ENCODE measurements around the gene VPS51.

VPS51 gene

GRCh38 chr11:65077451-65077850 lies 18.6 kb upstream of the VPS51 start:
- DNase-seq = no peak

- peak; percentile 46 for DNase-seq
Measured at GRCh38 chr11:65078151-65078550, 17.9 kb upstream of the VPS51 start.

GRCh38 chr11:65078786-65079342 lies 17.1 kb upstream of the VPS51 start:
- no peak for DNase-seq

DNA sequence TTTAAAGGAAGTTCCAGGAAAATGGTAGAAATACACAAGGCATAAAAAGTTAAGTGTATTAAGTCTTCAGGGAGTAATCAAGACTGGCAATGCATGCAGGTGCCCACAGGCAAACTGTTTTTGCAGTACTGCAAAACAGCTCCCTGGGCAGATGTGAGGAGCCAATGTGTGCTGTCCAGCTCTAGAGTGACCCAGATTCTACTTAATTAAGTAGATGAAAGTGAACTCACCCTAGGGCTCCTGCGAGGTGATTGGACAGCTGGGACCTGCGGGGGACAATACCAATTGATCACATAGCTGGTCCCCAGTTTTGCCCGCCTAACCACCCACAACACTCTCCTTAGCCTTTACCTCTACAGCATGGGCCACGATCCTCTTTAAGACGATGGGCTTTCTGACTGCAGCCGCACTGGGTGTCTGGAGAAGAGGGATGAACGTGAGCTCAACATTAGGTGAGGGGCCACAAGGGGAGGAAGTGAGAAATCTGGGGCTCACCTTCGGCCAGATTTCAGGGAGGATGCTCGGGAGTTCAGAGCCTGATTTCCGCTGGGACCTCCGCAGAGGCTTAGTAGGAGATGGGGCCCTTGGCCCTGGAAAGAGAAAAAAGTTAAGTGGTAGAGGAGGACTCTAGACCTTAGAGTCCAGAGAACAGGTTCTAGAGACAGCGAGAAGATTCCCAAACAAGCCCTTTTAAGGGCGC lies 12.7 kb upstream of the VPS51 start:
- DNase-seq = no peak

DNA sequence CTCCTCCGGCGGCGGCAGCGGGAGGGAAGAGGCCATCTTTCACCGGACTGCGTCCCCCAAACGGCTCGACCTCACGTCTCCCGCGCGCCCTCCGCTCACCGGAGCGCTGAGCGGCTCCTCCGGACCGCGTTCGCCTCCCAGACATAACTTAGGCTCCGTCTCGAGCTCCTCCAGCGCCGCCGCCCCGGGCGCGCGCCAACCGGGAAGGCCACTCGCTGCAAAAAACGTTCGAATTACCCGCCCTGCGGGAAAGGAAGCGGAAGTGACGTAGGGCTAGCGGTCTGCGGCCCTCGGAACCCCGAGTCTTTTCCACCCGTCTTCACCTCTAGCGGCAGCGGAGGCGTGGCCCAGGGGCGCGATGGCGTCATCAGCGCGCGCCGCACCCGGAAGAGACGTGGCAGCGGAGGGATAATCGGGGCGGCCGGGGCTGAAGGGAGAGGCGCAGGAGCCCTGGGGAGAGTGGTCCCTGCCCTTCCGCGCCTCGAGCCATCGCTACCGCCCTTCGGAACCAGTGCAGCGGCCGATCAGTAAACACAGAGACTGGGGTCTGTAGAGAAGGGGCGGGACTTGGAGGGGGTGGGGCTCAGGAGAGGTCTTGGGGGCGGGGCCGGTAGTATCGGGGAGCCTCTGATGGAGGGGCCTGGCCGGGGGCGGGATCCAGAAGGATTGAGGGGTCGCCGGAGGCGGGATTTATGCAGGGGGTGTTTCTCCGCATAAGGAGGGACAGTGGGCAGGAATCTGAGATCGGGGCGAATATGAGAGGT lies 12.0 kb upstream of the VPS51 start, which contains the start of the genes CDCA5 and ZFPL1:
Gene CDCA5, minus strand, starts transcription at position 207 of the 764 bp plus-strand sequence. Its CDS starts 62 bp downstream, at position 145.
Gene ZFPL1, plus strand, starts transcription at position 389 of the 764 bp plus-strand sequence. CDS start 477 bp downstream, outside the sequence.
- DNase-seq = peak; percentile 96

DNA sequence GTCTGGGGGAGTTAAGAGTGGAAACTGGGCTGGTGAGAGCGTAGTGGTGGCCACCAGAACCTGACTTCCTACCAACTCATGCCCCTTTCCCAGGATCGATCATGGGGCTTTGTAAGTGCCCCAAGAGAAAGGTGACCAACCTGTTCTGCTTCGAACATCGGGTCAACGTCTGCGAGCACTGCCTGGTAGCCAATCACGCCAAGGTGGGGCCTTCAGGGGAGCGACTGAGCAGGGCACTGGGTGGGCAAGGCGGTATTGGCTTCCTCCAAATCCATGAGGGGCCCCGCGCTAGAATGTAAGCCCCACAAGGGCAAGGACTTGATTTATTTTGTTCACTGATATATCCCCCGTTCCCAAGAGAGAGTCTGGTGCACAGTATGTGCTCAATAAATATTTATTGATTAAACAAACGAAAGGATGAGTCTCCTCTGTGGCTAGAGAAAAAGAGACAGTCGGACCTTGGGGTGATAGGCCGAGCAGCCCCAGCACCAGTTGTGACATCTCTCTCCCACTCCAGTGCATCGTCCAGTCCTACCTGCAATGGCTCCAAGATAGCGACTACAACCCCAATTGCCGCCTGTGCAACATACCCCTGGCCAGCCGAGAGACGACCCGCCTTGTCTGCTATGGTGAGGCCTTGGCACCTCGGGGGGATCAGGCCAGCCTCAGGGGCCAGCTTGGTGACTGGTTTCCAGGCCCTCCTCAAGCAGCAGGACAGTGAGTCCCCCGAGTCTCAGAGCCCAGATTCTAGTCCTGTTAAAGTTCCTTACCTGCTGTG lies 11.2 kb upstream of the VPS51 start:
- DNase-seq = no peak

- no peak for DNase-seq
Measured at GRCh38 chr11:65085446-65085845, 10.6 kb upstream of the VPS51 start.

GRCh38 chr11:65086809-65087208 lies 9.2 kb upstream of the VPS51 start:
- DNase-seq = no peak

DNA sequence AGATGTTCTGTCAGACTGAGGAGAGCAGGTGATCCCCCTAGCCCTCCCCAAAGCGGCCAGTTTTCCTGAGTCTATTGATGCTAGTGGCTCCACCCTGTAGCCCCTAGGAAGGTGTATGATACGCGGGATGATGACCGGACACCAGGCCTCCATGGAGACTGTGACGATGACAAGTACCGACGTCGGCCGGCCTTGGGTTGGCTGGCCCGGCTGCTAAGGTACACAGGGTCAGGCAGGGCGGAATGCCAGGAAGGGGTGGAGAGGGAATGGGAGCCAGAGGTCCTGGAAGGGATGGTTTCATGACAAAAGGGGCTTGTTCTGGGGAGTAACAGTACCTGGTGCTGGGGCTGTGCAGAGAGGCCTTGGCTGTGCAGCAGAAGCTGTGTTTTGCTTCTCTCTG lies 8.8 kb upstream of the VPS51 start:
- DNase-seq = no peak

GRCh38 chr11:65087827-65088226 lies 8.2 kb upstream of the VPS51 start:
- no peak for DNase-seq

DNA sequence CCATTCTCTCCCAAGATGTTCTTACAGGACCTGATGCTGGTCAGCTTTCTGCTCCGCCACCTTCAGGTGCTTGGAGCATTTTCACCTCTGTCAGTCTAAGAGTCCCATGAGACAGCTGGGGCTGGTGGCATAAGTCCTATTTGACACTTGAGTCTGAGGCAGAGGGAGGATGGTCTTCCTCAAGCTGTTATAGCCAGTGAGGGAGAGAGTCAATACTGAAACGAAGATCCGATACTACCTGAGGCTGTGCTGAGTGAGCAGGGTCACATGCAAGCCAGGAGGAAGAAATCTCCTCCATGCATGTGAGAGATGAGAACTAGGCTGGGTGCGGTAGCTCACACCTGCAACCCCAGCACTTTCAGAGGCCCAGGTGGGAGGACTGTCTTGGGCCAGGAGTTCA lies 6.4 kb upstream of the VPS51 start:
- DNase-seq = no peak

DNA sequence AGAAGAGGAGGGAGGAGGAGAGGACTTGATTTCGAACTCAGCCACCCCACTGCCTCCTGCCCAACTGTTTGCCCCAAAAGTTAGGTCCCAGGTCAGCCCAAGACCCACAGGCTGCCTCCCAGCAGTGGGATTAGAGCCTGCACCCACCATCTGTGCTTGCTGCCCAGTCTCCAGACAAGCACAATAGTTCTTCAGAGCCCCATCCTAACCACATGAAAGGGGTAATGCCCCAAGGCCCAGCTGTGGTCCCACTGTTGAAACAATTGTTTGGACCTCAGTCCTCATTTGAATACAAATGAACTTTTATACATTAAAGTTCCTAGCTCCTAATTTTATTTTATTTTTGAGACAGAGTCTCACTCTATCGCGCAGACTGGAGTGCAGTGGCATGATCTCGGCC lies 5.4 kb upstream of the VPS51 start:
- DNase-seq = no peak

GRCh38 chr11:65095427-65095826 lies 587 bp upstream of the VPS51 start:
- no peak for DNase-seq

DNA sequence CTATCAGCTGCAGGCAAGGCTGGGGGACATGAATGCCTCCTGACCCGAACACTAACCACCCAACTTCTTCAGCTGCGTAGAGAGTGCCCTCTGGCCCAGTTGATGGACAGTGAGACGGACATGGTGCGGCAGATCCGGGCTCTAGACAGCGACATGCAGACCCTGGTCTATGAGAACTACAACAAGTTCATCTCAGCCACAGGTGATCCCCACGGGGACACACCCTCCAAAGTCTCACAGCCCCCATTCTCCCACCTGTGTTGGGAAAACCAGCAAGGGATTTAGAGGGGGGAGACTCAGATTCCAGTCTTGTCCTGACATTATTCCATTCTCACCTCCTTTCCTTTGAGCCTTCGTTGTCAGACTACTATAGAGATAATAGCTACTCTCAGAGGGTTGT lies 912 bp downstream of the VPS51 start:
- DNase-seq = no peak

GRCh38 chr11:65100674-65101350 lies 4.8 kb downstream of the VPS51 start:
- no peak for DNase-seq

- no peak for DNase-seq
Measured at GRCh38 chr11:65102142-65103095, 6.4 kb downstream of the VPS51 start.

DNA sequence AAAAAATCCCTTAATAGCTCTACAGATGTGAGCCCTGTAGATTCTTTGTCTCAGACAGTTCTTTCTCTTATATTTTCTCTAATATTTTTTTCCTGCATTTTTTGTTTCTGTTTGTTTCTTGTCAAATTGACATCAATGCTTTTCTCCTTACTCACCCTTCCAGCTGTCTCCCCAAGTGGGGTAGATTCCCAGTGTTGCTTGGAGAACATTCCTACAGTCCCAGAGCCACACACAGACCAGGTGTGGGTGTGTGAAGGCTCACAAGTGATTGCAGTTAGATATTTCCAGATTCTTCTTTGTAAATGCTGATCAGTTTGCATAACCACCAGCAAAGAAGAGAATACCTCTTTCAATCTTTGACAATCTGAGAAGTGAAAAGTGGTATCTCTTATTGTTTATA lies 7.5 kb downstream of the VPS51 start:
- no peak for DNase-seq

GRCh38 chr11:65104628-65105027 lies 8.6 kb downstream of the VPS51 start:
- DNase-seq = no peak

DNA sequence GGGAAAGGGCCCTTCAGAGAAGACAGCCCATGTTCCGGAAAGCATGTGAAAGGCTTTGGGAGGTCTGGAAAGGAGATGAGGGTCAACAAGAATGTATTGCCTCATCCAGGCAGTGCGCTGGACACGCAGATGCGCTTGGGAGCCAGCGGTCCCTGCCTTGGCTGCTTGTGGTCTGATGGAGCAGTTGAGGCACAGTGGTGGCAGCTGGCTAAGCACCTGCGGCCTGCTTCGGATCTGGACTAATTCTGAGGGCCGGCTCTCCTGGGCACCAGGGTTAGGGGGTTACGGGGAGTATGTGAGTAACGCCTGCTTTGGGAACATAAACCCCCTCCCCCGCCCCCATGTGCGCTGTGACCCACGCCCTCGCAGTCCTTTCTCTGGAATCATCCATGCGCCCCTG lies 11.1 kb downstream of the VPS51 start:
- DNase-seq = no peak

- DNase-seq = no peak
Measured at GRCh38 chr11:65107751-65108468, 11.9 kb downstream of the VPS51 start.
